Measurements from ENCODE around the gene RSPH4A.
A peak's percentile ranks its signal among the peaks of the same experiment; 100 is the strongest.

The RSPH4A gene

DNA sequence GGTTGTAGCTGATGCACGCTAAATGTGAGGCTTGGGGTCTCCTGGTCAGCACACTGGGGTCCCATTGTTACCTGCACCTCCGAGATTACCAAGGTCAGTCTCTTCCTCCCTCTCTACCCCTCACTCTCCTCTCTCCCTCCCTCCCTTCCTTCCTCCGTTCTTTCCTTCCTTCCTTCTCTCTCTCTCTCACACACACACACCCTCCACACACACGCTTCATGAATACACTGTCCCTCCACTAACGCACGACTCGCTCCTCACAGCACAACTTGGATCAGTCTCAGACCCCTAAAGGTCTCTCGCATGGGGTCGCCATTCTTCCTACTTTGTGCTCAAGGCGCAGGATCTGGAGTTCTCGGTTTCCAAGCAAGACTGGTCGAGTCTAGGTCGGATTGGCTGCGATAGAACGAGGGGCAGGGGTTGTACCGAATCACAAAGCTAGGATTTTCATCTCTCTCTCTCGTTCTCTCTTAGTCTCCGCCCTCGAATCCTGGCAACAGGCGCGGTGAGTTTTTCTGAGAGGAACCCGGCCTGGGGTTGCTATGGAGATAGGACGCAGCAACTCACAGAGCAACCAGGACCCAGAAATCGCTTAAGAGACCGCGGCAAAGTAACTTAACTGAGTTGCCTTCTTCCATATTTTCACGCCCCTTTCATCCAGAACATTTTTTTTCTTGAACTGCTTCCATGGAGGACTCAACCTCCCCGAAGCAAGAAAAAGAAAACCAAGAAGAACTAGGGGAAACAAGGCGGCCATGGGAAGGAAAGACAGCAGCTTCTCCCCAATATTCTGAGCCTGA is at the start of gene RSPH4A (continued):
- TF ChIP-seq HOXA7 (CRISPR knock-in tag; IDR thresholded peaks at IDR 0.05; ENCODE audit: borderline replicate concordance) (no peak), ZFP3 (tag by site-specific recombination; IDR thresholded peaks at IDR 0.05; ENCODE audit: low read depth) (no peak), ZNF248 (tag by site-specific recombination; IDR thresholded peaks at IDR 0.05) (no peak), MZF1 (tag by site-specific recombination; IDR thresholded peaks at IDR 0.05; ENCODE audit: borderline replicate concordance) (no peak), SP7 (tag by site-specific recombination; IDR thresholded peaks at IDR 0.05) (peak; percentile 76), SCRT2 (tag by site-specific recombination; IDR thresholded peaks at IDR 0.05) (peak; percentile 92), ZNF837 (tag by site-specific recombination; IDR thresholded peaks at IDR 0.05) (no peak), BCL11B (tag by site-specific recombination; IDR thresholded peaks at IDR 0.05; ENCODE audit: low read depth) (no peak), KLF16 (tag by site-specific recombination; IDR thresholded peaks at IDR 0.05) (peak; percentile 89), ZNF354C (tag by site-specific recombination; IDR thresholded peaks at IDR 0.05; ENCODE audit: borderline replicate concordance, low read depth) (no peak), SP2 (tag by site-specific recombination; IDR thresholded peaks at IDR 0.05) (peak; percentile 89), ZNF133 (tag by site-specific recombination; IDR thresholded peaks at IDR 0.05) (peak; percentile 19; the same call in 1 of the 2 replicates), RBAK (tag by site-specific recombination; IDR thresholded peaks at IDR 0.05) (no peak), ZNF560 (tag by site-specific recombination; IDR thresholded peaks at IDR 0.05; ENCODE audit: borderline replicate concordance) (no peak), ZNF239 (tag by site-specific recombination; IDR thresholded peaks at IDR 0.05) (peak; percentile 67; the same call in 1 of the 2 replicates), ZBTB6 (tag by site-specific recombination; IDR thresholded peaks at IDR 0.05) (no peak; the same call in 1 of the 2 replicates), ZNF501 (tag by site-specific recombination; IDR thresholded peaks at IDR 0.05) (peak; percentile 68), ZNF701 (tag by site-specific recombination; IDR thresholded peaks at IDR 0.05) (no peak), ZSCAN4 (tag by site-specific recombination; IDR thresholded peaks at IDR 0.05) (0 out of 2 replicates have a peak, but pooled peaks have one; percentile 8), ZNF660 (tag by site-specific recombination; IDR thresholded peaks at IDR 0.05) (no peak), ZBTB20 (tag by site-specific recombination; IDR thresholded peaks at IDR 0.05) (peak; percentile 33; the same call in 1 of the 2 replicates), ZNF19 (tag by site-specific recombination; IDR thresholded peaks at IDR 0.05; ENCODE audit: low read depth) (no peak), ZNF280C (tag by site-specific recombination; IDR thresholded peaks at IDR 0.05) (no peak), ATF2 (tag by site-specific recombination; IDR thresholded peaks at IDR 0.05; ENCODE audit: low read depth) (no peak), KLF7 (tag by site-specific recombination; IDR thresholded peaks at IDR 0.05; ENCODE audit: borderline replicate concordance) (no peak), ZNF211 (tag by site-specific recombination; IDR thresholded peaks at IDR 0.05; ENCODE audit: low read depth) (no peak), ZNF341 (tag by site-specific recombination; IDR thresholded peaks at IDR 0.05; ENCODE audit: low read depth) (peak; percentile 68), ZNF266 (tag by site-specific recombination; IDR thresholded peaks at IDR 0.05; ENCODE audit: low read depth) (no peak), ZNF184 (tag by site-specific recombination; IDR thresholded peaks at IDR 0.05) (no peak)
- TF ChIP-seq, protein P1, sequence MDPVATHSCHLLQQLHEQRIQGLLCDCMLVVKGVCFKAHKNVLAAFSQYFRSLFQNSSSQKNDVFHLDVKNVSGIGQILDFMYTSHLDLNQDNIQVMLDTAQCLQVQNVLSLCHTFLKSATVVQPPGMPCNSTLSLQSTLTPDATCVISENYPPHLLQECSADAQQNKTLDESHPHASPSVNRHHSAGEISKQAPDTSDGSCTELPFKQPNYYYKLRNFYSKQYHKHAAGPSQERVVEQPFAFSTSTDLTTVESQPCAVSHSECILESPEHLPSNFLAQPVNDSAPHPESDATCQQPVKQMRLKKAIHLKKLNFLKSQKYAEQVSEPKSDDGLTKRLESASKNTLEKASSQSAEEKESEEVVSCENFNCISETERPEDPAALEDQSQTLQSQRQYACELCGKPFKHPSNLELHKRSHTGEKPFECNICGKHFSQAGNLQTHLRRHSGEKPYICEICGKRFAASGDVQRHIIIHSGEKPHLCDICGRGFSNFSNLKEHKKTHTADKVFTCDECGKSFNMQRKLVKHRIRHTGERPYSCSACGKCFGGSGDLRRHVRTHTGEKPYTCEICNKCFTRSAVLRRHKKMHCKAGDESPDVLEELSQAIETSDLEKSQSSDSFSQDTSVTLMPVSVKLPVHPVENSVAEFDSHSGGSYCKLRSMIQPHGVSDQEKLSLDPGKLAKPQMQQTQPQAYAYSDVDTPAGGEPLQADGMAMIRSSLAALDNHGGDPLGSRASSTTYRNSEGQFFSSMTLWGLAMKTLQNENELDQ (tag by site-specific recombination; IDR thresholded peaks at IDR 0.05; ENCODE audit: low read depth): no peak
